Placental pericyte (primary cell): Measurements from ENCODE around the gene OR5M8. TPM values are rescaled to one million over a fixed set of nuclear protein-coding genes. Genes with fewer than 3 reads are reported as not detected.

ENCODE experiments used
- total RNA-seq: library from RNA; depleted of rRNA; stranded (reverse); fragments of >200 nt; gene quantifications from 2 replicates; pipeline ENCODE4 v1.2.3, GENCODE V29; 2012

OR5M8 gene
- total RNA-seq = not detected in 2 replicates

DNA sequence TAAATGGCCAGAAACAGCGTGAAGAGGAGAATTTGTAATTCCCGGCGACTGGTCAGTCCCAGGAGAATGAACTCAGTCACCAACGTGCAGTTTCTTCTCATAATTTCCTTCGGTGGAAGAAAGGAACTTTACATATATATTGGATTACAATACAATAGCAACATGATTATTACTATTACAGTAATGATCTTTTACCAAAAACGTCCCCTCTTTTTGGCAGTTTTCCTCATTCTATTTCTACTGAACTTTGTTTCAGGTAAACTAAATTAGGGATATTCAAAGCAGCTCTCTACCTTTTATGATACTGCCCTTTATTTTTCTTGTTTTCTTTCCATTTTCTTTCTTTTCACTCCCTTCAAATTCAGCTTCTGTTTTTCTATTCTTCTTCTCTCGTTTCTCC is at the start of gene OR5M8:
OR5M8 (minus strand) TSS at position 101 of the 400 bp plus-strand sequence; CDS start at position 101, 0 bp downstream.

DNA sequence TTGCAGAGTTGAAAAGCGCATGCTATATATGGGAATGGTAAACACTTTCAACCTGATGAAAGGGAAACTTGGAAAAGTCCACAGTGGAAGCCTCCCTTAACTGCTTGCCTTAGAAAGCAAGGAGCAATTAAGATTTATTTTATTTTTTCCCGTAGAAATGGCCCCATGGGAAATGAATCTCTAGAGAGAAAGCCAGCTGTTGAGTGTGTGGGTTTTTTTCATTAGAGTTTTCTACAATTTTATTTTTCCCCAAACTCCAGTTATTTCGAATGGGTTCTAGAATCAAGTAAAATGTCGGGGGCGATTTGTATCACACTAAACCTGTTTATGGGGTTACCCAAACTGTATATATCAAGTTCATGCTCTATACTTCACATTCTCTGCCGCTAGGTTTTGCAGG is 17.9 kb downstream of the OR5M8 start, which contains the start of gene OR5M3:
OR5M3 (minus strand) TSS at position 101 of the 400 bp plus-strand sequence. CDS start 2,855 bp downstream, outside the sequence.

Other genes with a start within 250 kb of the OR5M8 start
- gene OR5T3, start 239.1 kb downstream of the OR5M8 start, total RNA-seq = not detected in 2 replicates
- not detected in 2 replicates for gene OR5T1, start 217.2 kb downstream of the OR5M8 start, total RNA-seq
- not detected in 2 replicates for gene OR8H1, start 199.1 kb downstream of the OR5M8 start, total RNA-seq
- not detected in 2 replicates for gene OR8K3, start 176.2 kb downstream of the OR5M8 start, total RNA-seq
- not detected in 2 replicates for gene OR8K1, start 145.3 kb downstream of the OR5M8 start, total RNA-seq
- not detected in 2 replicates for gene OR8J1, start 137.1 kb downstream of the OR5M8 start, total RNA-seq
- not detected in 2 replicates for gene OR8U1, start 115.7 kb downstream of the OR5M8 start, total RNA-seq
- gene OR5AL1, start 78.7 kb downstream of the OR5M8 start, total RNA-seq = not detected in 2 replicates
- gene OR5M3, start 18.0 kb downstream of the OR5M8 start, total RNA-seq = not detected in 2 replicates
- not detected in 2 replicates for gene OR5M11, start 51.9 kb upstream of the OR5M8 start, total RNA-seq
- gene OR5M10, start 86.4 kb upstream of the OR5M8 start, total RNA-seq = not detected in 2 replicates
- not detected in 2 replicates for gene OR5M1, start 123.5 kb upstream of the OR5M8 start, total RNA-seq
- not detected in 2 replicates for gene OR5AP2, start 151.1 kb upstream of the OR5M8 start, total RNA-seq
- gene OR5AR1, start 172.3 kb upstream of the OR5M8 start, total RNA-seq = not detected in 2 replicates
- gene OR9G1, start 207.7 kb upstream of the OR5M8 start, total RNA-seq = not detected in 2 replicates